ENCODE results near the gene PRPF40A.
"Not testable (repeated sequence)": the region's sequence is repeated elsewhere in the genome, so short reads cannot be mapped to it uniquely, and the experiment has no call there.

PRPF40A gene

GRCh38 chr2:152717228-152718075 is at the start of gene PRPF40A:
Gene PRPF40A, minus strand, starts transcription at chr2:152717461. Its CDS starts 22 bp downstream, at chr2:152717439.
- TF ChIP-seq CTCF (IDR thresholded peaks at IDR 0.05; ENCODE audit: extremely low read depth, missing control alignments) = no peak
- peak; percentile 94 for DNase-seq (ENCODE audit: low spot score)

GRCh38 chr2:152766928-152767327 is 49.7 kb upstream of the PRPF40A start:
- no peak for TF ChIP-seq CTCF (IDR thresholded peaks at IDR 0.05; ENCODE audit: extremely low read depth, missing control alignments)
- no peak for DNase-seq (ENCODE audit: low spot score)

- DNase-seq (ENCODE audit: low spot score) = no peak
- no peak for TF ChIP-seq CTCF (IDR thresholded peaks at IDR 0.05; ENCODE audit: extremely low read depth, missing control alignments)
These were observed 46.4 kb upstream of the PRPF40A start for GRCh38 chr2:152763651-152764050.

- not testable (repeated sequence) for DNase-seq (ENCODE audit: low spot score)
These were observed 45.9 kb upstream of the PRPF40A start for GRCh38 chr2:152763208-152763607.

- TF ChIP-seq CTCF (IDR thresholded peaks at IDR 0.05; ENCODE audit: extremely low read depth, missing control alignments) = no peak
- DNase-seq (ENCODE audit: low spot score) = no peak
These were observed 44.9 kb upstream of the PRPF40A start for GRCh38 chr2:152762202-152762601.

GRCh38 chr2:152761214-152761613 is 44.0 kb upstream of the PRPF40A start:
- no peak for DNase-seq (ENCODE audit: low spot score)
- TF ChIP-seq CTCF (IDR thresholded peaks at IDR 0.05; ENCODE audit: extremely low read depth, missing control alignments) = no peak

GRCh38 chr2:152759290-152760072 is 42.2 kb upstream of the PRPF40A start:
- TF ChIP-seq CTCF (IDR thresholded peaks at IDR 0.05; ENCODE audit: extremely low read depth, missing control alignments) = no peak

More at GRCh38 chr2:152759290-152760072, 42.2 kb upstream of the PRPF40A start:
- DNase-seq (ENCODE audit: low spot score) = no peak
